SK-N-SH treated with all-trans-retinoic acid at 6 μM for 48 hours (cell line): ENCODE data around the gene CPZ.

Experiments
- ATAC-seq: fragments of 200-7000 bp; cut with Tn5 transposase; 3 replicates; pipeline ENCODE4 v1.9.1; 2020; ENCODE audit warnings: mild to moderate bottlenecking, moderate library complexity
- ARNTL ChIP-seq: fragments of 450-650 bp; formaldehyde crosslinking; IDR thresholded peaks from 2 replicates; pipeline ENCODE4 v1.5.0; 2020; ENCODE audit warnings: low read depth, mild to moderate bottlenecking, moderate library complexity, borderline replicate concordance
- BACH2 ChIP-seq: fragments of 250-450 bp; sonication (Bioruptor Pico); IDR thresholded peaks from 2 replicates; pipeline ENCODE4 v1.9.0; 2021; ENCODE audit warnings: mild to moderate bottlenecking, borderline replicate concordance
- CREB5 ChIP-seq: fragments of 250-450 bp; sonication (Bioruptor Pico); IDR thresholded peaks from 2 replicates; pipeline ENCODE4 v1.5.1; 2020; ENCODE audit warnings: low read depth, mild to moderate bottlenecking, moderate library complexity
- CSDC2 ChIP-seq: fragments of 250-450 bp; sonication (Bioruptor Pico); IDR thresholded peaks from 2 replicates; pipeline ENCODE4 v1.5.0; 2020; ENCODE audit warnings: mild to moderate bottlenecking, moderate library complexity
- CSRNP3 ChIP-seq: fragments of 250-450 bp; sonication (Bioruptor Pico); IDR thresholded peaks from 2 replicates; pipeline ENCODE4 v1.5.1; 2021; ENCODE audit warnings: mild to moderate bottlenecking, moderate library complexity
- ESRRG ChIP-seq: fragments of 250-450 bp; sonication (Bioruptor Pico); IDR thresholded peaks from 2 replicates; pipeline ENCODE4 v1.6.1; 2021; ENCODE audit warnings: mild to moderate bottlenecking
- GLIS3 ChIP-seq: fragments of 250-450 bp; sonication (Bioruptor Pico); IDR thresholded peaks from 2 replicates; pipeline ENCODE4 v1.5.0; 2020; ENCODE audit warnings: mild to moderate bottlenecking, moderate library complexity
- ISL1 ChIP-seq: fragments of 250-450 bp; sonication (Bioruptor Pico); IDR thresholded peaks from 2 replicates; pipeline ENCODE4 v2.1.2; 2022; ENCODE audit warnings: mild to moderate bottlenecking, moderate library complexity
- OSR1 ChIP-seq: fragments of 250-450 bp; sonication (Bioruptor Pico); IDR thresholded peaks from 2 replicates; pipeline ENCODE4 v1.8.0; 2022; ENCODE audit warnings: moderate library complexity, mild to moderate bottlenecking, inconsistent platforms
- PATZ1 ChIP-seq: fragments of 250-450 bp; sonication (Bioruptor Pico); IDR thresholded peaks from 2 replicates; pipeline ENCODE4 v1.8.0; 2020; ENCODE audit warnings: mild to moderate bottlenecking, moderate library complexity, borderline replicate concordance
- PPARA ChIP-seq: fragments of 250-450 bp; sonication (Bioruptor Pico); IDR thresholded peaks from 2 replicates; pipeline ENCODE4 v1.5.0; 2020; ENCODE audit warnings: mild to moderate bottlenecking, borderline replicate concordance
- RARB ChIP-seq: fragments of 250-450 bp; sonication (Bioruptor Pico); IDR thresholded peaks from 2 replicates; pipeline ENCODE4 v1.8.0; 2021; ENCODE audit warnings: mild to moderate bottlenecking, moderate library complexity
- TCF4 ChIP-seq: fragments of 250-450 bp; sonication (Bioruptor Pico); IDR thresholded peaks from 2 replicates; pipeline ENCODE4 v1.8.0; 2021; ENCODE audit warnings: mild to moderate bottlenecking, moderate library complexity, borderline replicate concordance
- TOX ChIP-seq: fragments of 250-450 bp; sonication (Bioruptor Pico); IDR thresholded peaks from 2 replicates; pipeline ENCODE4 v1.8.0; 2021; ENCODE audit warnings: mild to moderate bottlenecking, moderate library complexity, borderline replicate concordance
- TSHZ2 ChIP-seq: fragments of 250-450 bp; sonication (Bioruptor Pico); IDR thresholded peaks from 2 replicates; pipeline ENCODE4 v1.5.0; 2020; ENCODE audit warnings: mild to moderate bottlenecking, moderate library complexity
- ZFP30 ChIP-seq: fragments of 450-650 bp; formaldehyde crosslinking; IDR thresholded peaks from 2 replicates; pipeline ENCODE4 v1.5.0; 2022; ENCODE audit warnings: mild to moderate bottlenecking, moderate library complexity
- ZNF565 ChIP-seq: fragments of 450-650 bp; formaldehyde crosslinking; conservative IDR thresholded peaks from 2 replicates; pipeline ENCODE4 v1.5.0; 2020; ENCODE audit warnings: low read depth, mild to moderate bottlenecking, moderate library complexity
- ZNF70 ChIP-seq: fragments of 450-650 bp; formaldehyde crosslinking; IDR thresholded peaks from 2 replicates; pipeline ENCODE4 v1.5.0; 2020; ENCODE audit warnings: mild to moderate bottlenecking, moderate library complexity
- ZNF8 ChIP-seq: fragments of 450-650 bp; formaldehyde crosslinking; IDR thresholded peaks from 2 replicates; pipeline ENCODE4 v1.5.0; 2020; ENCODE audit warnings: mild to moderate bottlenecking, moderate library complexity
- TF ChIP-seq, protein P1 (sequence below): fragments of 250-450 bp; sonication (Bioruptor Pico); IDR thresholded peaks from 2 replicates; pipeline ENCODE4 v1.8.0; 2021; ENCODE audit warnings: low read depth, mild to moderate bottlenecking, moderate library complexity, borderline replicate concordance

CPZ gene

GRCh38 chr4:8641256-8641655 is 48.7 kb downstream of the CPZ start (continued):
- TF ChIP-seq TSHZ2 (CRISPR knock-in tag) (no peak), ZNF565 (CRISPR knock-in tag) (no peak)

DNA sequence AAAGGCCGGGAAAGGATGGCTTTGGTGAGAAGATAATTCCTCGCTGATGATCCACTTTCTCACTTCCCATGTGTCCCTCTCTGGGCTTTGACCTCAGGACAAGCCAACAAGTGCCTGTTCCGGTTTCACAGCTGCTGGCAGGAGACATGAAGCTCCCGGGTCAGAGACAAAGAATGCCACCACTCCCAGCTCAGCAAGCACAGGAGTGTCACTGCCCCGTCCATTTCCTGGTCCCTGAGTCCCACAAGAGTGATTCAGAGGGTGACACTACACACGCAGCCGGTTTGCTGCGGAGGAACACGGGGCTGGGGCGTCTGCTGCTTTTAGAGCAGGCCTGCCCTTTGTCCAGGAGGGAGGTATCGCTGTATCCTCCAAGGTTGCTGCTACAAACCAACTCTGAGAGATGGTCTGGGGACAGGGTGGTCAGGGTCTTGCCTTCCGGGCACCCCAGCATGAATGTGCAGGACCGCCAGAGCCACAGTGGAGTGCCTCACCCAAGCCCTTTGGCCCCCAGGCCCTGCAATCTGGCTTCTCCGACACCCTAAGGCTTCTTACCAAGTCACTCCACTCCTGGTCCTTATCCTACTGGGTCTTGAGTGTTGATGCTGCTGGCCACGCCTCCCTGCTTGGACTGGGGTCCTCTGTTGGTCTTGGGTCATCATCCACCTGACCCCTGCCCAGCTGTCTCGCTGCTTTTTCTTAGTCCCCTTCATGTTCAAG is 49.5 kb downstream of the CPZ start:
- TF ChIP-seq CSDC2 (CRISPR knock-in tag) (no peak), TCF4 (CRISPR knock-in tag) (no peak), ESRRG (CRISPR knock-in tag) (no peak), GLIS3 (CRISPR knock-in tag) (no peak), CSRNP3 (CRISPR knock-in tag) (no peak), PATZ1 (no peak), RARB (CRISPR knock-in tag) (no peak)
- ATAC-seq, result no peak

DNA sequence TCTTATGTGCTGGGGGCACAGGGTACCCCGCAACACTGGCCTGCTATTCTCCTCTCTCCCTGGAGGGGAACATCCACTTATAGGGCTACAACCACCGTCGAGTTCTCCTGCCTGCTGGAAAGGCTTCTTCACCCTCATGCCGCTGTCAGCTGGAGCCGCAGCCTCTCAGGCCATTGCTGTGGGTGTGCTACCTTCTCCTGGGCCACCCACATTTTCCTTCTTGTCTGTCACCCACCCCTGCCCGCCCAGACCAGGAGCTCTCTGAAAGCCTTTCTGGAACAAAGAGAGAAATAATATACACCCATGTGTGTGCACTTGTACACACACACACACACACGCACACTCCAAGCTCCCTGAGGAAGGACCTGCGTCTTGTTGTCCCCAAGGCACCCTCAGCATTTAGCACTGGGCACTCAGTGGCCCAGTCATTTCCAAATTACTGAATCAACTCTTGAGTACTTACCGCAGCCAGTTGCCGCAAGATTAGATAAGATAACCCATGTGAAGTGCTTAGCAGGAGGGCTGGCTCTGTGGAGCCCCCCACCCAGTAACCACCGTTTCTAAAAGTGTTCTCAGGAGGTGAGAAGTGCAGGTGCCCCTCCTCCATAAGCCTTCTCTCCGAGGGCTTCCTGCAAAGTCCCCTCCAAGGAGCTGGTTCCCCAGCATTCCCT is 50.2 kb downstream of the CPZ start:
- TF ChIP-seq PPARA (CRISPR knock-in tag) (no peak), ARNTL (CRISPR knock-in tag) (no peak), TOX (CRISPR knock-in tag) (no peak), BACH2 (CRISPR knock-in tag) (no peak), CREB5 (CRISPR knock-in tag) (no peak), ZNF8 (no peak), ZNF70 (CRISPR knock-in tag) (no peak), ZFP30 (no peak), TCF4 (CRISPR knock-in tag) (no peak), CSRNP3 (CRISPR knock-in tag) (no peak), OSR1 (no peak), ISL1 (CRISPR knock-in tag) (no peak)
- TF ChIP-seq, protein P1, sequence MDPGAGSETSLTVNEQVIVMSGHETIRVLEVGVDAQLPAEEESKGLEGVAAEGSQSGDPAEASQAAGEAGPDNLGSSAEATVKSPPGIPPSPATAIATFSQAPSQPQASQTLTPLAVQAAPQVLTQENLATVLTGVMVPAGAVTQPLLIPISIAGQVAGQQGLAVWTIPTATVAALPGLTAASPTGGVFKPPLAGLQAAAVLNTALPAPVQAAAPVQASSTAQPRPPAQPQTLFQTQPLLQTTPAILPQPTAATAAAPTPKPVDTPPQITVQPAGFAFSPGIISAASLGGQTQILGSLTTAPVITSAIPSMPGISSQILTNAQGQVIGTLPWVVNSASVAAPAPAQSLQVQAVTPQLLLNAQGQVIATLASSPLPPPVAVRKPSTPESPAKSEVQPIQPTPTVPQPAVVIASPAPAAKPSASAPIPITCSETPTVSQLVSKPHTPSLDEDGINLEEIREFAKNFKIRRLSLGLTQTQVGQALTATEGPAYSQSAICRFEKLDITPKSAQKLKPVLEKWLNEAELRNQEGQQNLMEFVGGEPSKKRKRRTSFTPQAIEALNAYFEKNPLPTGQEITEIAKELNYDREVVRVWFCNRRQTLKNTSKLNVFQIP, result no peak
- no peak for ATAC-seq
